Measurements from ENCODE around the gene QKI. TPM values are rescaled to one million over a fixed set of nuclear protein-coding genes. Genes with fewer than 3 reads are reported as not detected.

QKI gene
- total and polyA plus RNA-seq, 2 experiments from 2014 or later, result 148 to 503 TPM

- no peak overlapping the region for H3K4me3 ChIP-seq
- peaks cover 46% of the 10 kb centered on the region for H3K4me1 ChIP-seq (ENCODE audit: low read depth)
- peak; percentile 71 to 77 for DNase-seq (ENCODE audit: low read depth in 1 of 2, low spot score in 1 of 2)
- no peaks in the 10 kb centered on the region for H3K36me3 ChIP-seq
- no peak for TF ChIP-seq CTCF (IDR thresholded peaks at IDR 0.05; ENCODE audit: low read depth, low read length)
- H3K27me3 ChIP-seq, result no peaks in the 10 kb centered on the region
- no peaks in the 10 kb centered on the region for H3K9me3 ChIP-seq (ENCODE audit: low read depth)
- H3K27ac ChIP-seq, result no peak overlapping the region
These were observed 22.0 kb upstream of the QKI start for GRCh38 chr6:163392533-163392932.

- no peak for DNase-seq (ENCODE audit: low read depth in 1 of 2, low spot score in 1 of 2)
- H3K27ac ChIP-seq, result no peak overlapping the region
These were observed 20.6 kb upstream of the QKI start for GRCh38 chr6:163393923-163394322.

GRCh38 chr6:163394659-163395058, 19.9 kb upstream of the QKI start:
- Histone ChIP-seq H3K36me3 (no peaks in the 10 kb centered on the region), H3K4me1 (ENCODE audit: low read depth) (peaks cover 42% of the 10 kb centered on the region), H3K27me3 (no peaks in the 10 kb centered on the region), H3K27ac (no peak overlapping the region), H3K9me3 (ENCODE audit: low read depth) (no peaks in the 10 kb centered on the region), H3K4me3 (no peak overlapping the region)
- DNase-seq (ENCODE audit: low read depth in 1 of 2, low spot score in 1 of 2), result no peak
- TF ChIP-seq CTCF (IDR thresholded peaks at IDR 0.05; ENCODE audit: low read depth, low read length), result no peak

More at GRCh38 chr6:163393923-163394322, 20.6 kb upstream of the QKI start:
- no peak for TF ChIP-seq CTCF (IDR thresholded peaks at IDR 0.05; ENCODE audit: low read depth, low read length)
- no peak overlapping the region for H3K4me3 ChIP-seq
- H3K36me3 ChIP-seq, result no peaks in the 10 kb centered on the region
- H3K9me3 ChIP-seq (ENCODE audit: low read depth), result no peaks in the 10 kb centered on the region
- no peaks in the 10 kb centered on the region for H3K27me3 ChIP-seq
- H3K4me1 ChIP-seq (ENCODE audit: low read depth), result peaks cover 47% of the 10 kb centered on the region

GRCh38 chr6:163395122-163395830, 19.2 kb upstream of the QKI start:
- H3K27ac ChIP-seq, result no peak overlapping the region
- H3K27me3 ChIP-seq, result no peaks in the 10 kb centered on the region
- no peaks in the 10 kb centered on the region for H3K36me3 ChIP-seq
- no peak for TF ChIP-seq CTCF (IDR thresholded peaks at IDR 0.05; ENCODE audit: low read depth, low read length)
- no peak overlapping the region for H3K4me3 ChIP-seq
- peaks cover 42% of the 10 kb centered on the region for H3K4me1 ChIP-seq (ENCODE audit: low read depth)
- DNase-seq (ENCODE audit: low read depth in 1 of 2, low spot score in 1 of 2), result no peak
- H3K9me3 ChIP-seq (ENCODE audit: low read depth), result no peaks in the 10 kb centered on the region

- Histone ChIP-seq H3K27me3 (no peaks in the 10 kb centered on the region), H3K9me3 (ENCODE audit: low read depth) (no peaks in the 10 kb centered on the region), H3K27ac (no peak overlapping the region), H3K4me1 (ENCODE audit: low read depth) (peaks cover 42% of the 10 kb centered on the region), H3K4me3 (no peak overlapping the region), H3K36me3 (no peaks in the 10 kb centered on the region)
- TF ChIP-seq CTCF (IDR thresholded peaks at IDR 0.05; ENCODE audit: low read depth, low read length), result no peak
- no peak for DNase-seq (ENCODE audit: low read depth in 1 of 2, low spot score in 1 of 2)
These were observed 18.7 kb upstream of the QKI start for GRCh38 chr6:163395831-163396185.

Data from cardiac muscle cell (in vitro differentiated cells and primary cell).